GM13976 (cell line): ENCODE data around the gene RANGAP1.

Source experiments
- DNase-seq: peaks from one replicate; pipeline ENCODE4 v3.0.0; 2012; ENCODE audit warnings: low spot score
- in situ Hi-C: fragments of 300-500 bp; cut with MboI; formaldehyde crosslinking; loops from one replicate; pipeline ENCODE4 v1.12.0; 2022; ENCODE audit warnings: low sequenced_read_pairs, mixed read lengths, inconsistent platforms; ENCODE audit not compliant: unreplicated experiment
- TF ChIP-seq, protein P1 (sequence below): IDR thresholded peaks from 2 replicates; pipeline ENCODE4 v1.5.1; 2012; ENCODE audit warnings: borderline replicate concordance, mild to moderate bottlenecking; ENCODE audit not compliant: insufficient read depth; ENCODE audit errors: extremely low read depth, missing control alignments, control extremely low read depth

RANGAP1 gene

DNA sequence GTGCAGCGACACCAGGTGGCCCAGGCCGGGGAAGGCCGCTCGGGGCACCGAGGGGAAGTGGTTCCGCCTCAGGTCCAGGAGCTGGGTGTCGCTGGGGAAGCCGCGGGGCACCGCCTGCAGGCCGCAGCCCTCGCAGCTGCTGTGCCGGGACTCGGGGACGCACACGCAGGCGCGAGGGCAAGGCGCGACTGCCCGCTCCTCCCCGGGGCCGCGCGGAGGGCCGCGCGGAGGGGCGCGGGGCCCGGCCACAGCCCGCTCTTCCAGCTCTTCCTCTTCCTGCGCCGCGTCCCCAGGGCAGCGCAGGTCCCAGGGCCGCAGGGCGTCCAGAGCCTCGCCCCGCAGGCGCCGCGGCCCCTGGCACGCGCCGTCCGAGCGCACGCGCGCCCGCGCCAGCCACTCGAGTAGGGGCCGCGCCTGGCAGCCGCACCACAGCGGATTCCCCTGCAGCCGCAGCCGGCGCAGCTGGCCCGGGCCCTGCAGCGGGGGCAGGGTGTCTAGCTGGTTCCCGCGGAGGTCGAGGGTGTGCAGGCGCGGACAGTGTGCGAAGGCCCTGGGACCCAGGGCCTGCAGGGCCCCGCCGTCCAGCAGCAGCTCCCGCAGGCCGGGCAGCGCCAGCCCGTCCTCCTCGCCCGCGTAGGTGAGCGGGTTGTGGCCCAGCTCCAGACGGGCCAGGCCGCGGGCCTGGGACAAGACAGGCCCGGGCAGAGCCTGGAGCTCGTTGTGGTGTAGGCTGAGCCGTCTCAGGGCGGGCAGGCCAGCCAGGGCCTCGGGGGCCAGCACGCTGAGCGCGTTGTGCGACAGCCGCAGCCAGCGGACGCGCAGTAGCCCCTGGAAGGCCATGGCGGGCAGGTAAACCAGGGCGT lies 48.0 kb downstream of the RANGAP1 start:
- peak; percentile 93 for DNase-seq
- in situ Hi-C loops = loop anchor here (10.0 kb wide), 1 partner anchor 313 kb away; no protein-coding TSS in a partner anchor
- TF ChIP-seq, protein P1, sequence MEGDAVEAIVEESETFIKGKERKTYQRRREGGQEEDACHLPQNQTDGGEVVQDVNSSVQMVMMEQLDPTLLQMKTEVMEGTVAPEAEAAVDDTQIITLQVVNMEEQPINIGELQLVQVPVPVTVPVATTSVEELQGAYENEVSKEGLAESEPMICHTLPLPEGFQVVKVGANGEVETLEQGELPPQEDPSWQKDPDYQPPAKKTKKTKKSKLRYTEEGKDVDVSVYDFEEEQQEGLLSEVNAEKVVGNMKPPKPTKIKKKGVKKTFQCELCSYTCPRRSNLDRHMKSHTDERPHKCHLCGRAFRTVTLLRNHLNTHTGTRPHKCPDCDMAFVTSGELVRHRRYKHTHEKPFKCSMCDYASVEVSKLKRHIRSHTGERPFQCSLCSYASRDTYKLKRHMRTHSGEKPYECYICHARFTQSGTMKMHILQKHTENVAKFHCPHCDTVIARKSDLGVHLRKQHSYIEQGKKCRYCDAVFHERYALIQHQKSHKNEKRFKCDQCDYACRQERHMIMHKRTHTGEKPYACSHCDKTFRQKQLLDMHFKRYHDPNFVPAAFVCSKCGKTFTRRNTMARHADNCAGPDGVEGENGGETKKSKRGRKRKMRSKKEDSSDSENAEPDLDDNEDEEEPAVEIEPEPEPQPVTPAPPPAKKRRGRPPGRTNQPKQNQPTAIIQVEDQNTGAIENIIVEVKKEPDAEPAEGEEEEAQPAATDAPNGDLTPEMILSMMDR = peak; percentile 87

DNA sequence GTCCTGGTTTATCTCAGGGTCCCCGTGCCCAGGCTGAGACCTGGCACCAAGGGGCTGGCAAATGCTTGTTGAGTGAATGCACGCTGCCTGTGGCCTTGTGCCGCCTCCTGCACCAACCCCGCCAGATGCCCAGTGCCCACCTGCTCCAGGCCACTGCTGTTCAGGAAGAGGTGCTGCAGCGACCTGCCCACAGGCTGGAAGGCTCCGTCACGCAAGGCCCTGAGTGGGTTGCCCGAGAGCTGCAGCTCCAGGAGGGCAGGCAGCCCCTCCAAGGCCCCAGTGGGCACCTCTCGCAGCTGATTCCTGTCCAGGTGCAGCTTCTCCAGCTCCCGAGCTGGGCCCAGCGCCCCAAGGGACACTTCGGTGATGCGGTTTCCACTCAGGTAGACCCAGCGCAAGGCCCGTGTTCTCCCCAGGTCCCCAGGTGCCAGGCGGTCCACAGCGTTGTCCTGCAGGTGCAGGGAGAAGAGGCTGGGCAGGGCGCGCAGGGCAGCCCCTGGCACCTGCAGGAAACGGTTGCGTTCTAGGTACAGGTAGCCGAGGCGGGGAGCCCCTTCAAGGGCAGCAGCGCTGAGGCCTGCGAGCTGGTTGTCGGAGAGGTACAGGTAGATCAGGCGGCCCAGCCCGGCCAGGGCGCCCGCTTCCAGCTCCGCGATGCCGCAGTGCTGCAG lies 48.8 kb downstream of the RANGAP1 start:
- DNase-seq = no peak
- in situ Hi-C loops = loop anchor here (10.0 kb wide), 1 partner anchor 312 kb away; no protein-coding TSS in a partner anchor
- TF ChIP-seq, protein P1 = no peak

DNA sequence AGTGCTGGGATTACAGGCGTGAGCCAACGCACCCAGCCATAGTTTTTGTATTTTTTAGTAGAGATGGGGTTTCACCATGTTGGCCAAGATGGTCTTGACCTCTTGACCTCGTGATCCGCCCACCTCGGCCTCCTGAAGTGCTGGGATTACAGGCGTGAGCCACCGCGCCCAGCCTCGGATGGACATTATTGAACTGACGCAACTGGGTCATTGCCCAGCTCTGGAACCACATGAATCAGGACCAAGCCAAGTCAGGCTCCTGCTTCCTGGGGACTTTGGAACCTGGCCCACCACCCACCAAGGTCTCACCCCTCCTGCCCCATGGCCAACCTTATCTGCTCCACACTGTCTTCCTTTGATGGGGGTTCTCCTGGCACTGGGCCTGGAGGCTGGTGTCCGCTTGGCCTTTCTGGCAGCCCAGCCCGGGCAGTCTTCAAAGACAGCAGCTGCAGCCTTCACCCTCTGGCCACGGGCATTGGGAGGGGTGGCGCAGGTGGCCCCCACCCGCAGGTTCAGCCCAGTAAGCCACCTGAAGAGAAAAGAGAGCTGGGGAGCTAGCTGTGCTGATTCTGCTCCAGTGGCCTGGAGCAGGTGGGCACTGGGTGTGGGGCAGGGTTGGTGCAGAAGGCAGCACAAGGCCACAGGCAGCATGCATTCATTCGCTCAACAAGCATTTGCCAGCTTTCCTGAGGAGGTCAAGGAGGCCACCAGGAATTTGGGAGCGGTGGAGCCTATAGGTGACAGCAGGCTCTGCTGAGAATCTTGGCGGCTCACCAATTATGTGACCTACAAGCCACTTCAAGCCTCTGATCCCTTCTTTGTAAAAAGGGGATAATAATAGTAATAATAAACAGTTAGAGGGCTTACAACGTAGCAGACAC lies 50.9 kb downstream of the RANGAP1 start:
- DNase-seq = no peak
- TF ChIP-seq, protein P1 = no peak
- in situ Hi-C loops = loop anchor here (10.0 kb wide), 1 partner anchor 310 kb away; no protein-coding TSS in a partner anchor

DNA sequence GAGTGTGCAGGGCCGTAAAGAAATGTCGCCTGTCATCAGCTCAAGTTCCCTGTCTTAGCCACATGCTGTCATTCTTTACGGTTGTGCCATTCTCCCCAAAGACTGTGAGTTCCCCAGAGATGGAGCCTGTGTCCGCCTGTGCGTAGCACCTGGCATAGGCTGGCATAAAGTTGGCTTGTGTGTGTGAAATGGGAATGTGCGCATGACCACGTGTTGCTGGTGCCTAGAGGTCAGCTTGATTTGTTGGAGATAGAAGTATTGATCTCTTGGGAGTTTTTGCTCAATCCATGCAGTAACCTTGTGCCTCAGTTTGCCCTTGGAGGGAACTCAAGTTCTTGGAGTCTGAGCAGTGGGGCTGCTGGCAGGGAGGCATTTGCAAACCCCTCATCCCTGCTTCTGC lies 54.6 kb downstream of the RANGAP1 start:
- no peak for DNase-seq
- TF ChIP-seq, protein P1 = no peak
- in situ Hi-C loops = loop anchor here (10.0 kb wide), 1 partner anchor 307 kb away; no protein-coding TSS in a partner anchor

DNA sequence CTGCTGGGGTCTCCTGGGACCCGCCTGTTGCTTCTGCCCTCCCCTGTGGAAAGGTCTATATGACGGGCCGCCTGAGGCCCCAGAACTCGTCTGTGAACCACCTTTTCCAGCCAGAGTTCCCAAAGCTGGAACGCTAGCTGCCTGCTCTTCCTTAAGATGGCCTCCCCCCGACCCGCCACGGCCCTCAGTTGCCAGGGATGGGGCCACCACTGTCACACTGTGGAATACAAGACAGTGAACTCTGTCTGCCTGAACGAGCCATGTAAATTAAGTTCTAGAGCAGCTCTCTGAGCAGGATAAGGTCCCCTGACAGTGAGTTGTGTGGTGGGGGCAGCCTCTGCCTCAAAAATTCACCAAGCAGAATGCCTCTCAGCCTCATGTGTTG lies 55.6 kb downstream of the RANGAP1 start:
- in situ Hi-C loops = loop anchor here (10.0 kb wide), 1 partner anchor 306 kb away; no protein-coding TSS in a partner anchor
- DNase-seq = no peak
- TF ChIP-seq, protein P1 = no peak
